Measurements from ENCODE around the gene RALGPS2.

RALGPS2 gene

DNA sequence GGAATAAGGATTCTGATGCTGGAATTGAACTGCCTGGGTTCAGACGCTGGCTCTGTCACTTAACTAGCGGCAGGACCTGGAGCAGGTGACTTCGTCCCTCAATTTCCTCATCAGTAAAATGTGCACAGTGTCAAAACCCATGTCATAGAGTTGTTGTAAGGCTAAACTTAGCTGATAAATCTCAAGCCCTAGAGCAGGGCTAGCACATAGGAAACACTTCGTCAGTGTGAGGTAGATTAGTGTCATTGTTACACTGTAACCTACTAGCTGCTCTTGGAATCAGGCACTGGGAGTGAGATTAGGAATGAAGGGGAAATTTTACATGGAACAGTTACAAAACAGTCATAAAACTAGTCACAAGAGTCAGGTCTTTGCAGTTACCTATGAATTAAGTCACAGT is 202.0 kb downstream of the RALGPS2 start:
- DNase-seq, result no peak

DNA sequence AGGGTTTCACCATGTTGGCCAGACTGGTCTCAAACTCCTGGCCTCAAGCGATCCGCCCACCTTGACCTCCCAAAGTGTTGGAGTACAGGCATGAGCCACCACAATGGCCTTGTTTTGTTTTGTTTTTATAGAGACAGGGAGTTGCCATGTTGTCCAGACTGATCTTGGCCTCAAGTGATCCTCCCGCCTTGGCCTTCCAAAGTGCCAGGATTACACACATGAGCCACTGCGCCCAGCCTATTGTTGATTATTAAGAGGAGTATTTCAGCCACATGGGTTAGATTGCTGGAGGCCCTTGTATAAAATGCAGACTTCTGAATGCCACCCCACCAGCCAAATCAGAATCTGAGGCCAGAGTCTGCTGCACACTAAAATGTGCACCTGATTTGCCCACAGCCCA is 203.0 kb downstream of the RALGPS2 start:
- no peak for DNase-seq

DNA sequence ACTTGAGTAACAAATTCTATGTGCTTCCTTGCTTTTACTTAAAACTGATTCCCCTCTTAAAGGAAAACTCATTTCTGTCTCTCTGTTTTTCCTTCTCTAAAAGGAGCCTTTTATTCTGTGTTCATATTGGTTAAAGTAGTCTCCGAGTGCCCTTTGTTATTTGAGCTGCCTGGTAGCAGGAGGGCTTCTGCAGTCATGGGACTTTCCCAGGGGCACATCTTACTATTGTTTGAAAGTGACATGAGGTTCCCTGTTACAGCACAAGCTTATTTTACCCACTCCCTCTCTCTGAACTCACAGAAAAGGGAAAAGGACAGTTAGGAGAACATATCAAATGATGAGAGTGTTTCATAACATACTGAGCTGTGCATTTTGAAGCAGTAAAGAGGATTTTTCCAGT is 203.9 kb downstream of the RALGPS2 start:
- no peak for DNase-seq

DNA sequence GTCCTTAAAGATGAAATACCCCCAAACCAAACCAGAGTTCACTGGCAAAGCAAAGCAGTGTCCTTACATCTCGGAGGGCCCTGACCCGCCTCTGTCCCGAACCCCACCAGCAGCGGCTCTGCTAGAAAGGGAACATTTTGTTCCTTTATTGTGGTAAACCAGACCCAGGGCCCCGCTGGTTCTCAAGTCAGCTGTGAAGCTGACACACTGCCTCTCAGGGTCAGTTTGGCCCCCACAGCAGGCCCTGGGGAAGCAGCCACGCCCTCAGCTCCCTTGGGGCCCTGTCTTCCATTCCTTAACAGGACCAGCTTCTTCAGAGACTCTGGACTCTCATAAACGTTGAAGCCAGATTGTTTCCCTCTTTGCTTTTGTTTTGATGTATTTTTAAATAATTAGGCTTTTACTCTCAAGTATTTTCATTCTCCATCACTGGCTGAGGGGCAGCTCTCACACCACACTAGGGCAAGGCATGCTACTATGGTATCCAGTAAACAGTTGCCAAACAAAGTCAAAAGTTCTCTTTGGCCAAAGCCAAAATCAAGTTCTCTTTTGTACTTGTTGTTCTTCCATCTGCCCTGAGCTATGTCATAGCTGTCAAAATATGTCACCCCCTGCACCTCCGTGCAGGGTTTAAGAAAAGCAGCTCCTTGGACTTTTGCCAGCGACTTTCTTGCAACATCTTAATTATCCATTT is 207.0 kb downstream of the RALGPS2 start:
- DNase-seq, result no peak

DNA sequence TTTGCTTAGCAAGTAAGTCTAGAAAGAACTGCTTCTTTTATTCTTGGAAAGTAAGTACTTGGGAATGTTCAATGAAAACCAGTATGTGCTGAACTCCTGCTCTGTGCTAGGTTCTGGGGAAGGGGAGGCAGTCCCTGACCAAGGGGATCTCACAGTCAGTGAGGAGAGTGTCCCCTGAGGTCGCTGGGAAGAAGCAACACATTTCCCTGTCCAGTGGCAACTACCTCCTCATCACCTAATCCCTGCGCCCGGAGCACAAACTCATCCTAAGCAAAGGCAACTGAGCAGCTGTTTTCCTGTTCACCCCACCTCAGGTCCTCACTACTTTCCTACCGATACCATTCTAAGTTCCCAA is 207.5 kb downstream of the RALGPS2 start:
- no peak for DNase-seq

DNA sequence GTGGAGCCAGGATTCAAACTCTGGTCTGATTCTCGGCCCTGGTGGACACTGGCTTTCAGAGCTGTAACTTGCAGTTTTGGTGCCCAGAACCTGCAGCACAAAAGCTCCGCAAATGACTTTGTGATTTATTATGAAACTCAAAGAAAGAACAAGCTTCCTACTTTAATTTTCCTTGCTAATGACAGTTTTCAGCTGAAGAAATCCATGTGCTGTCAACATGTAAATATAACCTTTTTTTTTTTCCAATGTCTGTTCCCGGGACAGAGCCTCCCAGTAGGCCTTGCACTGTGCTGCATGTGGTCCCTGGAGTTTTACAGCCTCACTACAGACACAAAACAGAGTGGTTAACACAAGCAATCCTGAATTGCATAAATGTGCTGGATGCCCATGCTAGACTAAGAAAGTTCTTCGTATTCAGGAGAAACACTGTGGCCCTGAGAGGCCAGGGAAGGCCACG is 208.1 kb downstream of the RALGPS2 start:
- no peak for DNase-seq

DNA sequence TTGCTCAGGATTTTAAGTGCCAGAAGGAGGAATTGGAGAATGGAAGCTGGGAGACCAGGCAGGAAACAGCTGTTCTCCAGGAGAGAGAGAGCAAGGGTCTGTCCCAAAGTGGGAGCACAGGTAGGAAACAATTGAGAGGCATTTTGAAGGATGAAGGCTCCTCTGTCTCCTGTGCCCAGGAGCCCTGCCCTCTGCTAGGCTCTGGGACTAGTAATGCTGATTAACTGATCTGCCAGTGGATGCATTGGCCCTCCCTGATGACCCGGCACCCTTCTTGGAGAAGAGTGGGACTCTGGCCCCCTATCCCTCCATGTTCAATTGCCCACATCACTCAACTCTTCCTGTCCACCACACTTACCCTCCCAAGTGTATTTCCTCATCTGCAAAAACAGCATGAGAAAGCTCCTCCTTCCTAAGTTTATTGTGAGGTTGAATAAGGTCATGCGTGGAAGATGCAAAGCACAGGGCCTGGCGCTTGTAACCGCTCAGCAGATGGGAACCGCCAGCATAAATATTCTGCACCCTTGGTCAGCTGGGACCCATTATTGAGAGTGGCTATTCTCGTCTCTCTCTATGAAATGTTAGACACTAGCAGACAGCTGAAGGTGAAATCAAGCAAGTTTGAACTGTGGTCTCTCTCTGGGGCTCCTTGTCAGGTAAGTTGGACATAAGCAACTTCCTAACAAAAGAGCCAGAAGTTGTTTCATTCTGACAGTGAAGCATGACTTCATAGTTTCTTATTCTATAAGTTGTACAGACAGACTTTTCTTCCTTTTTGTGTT is 208.9 kb downstream of the RALGPS2 start:
- no peak for DNase-seq

DNA sequence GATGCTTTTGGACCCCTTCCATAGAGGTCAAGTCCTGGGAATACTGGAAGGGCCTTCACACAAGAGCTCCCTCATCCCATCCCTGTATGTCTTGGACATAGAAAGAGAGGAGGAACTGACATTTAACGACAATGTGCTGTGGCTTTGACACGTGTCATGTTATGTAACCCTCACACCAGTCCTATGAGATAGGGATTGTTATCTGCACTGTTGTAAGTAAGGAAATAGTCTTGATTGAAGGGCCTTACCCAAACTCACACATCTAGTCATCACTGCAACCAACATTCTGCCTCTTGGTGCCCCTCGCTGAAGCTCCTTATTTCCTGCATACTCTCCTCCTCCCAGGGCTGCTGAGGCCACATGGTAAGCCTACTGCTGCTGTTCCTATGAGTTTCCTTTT is 209.5 kb downstream of the RALGPS2 start:
- no peak for DNase-seq

DNA sequence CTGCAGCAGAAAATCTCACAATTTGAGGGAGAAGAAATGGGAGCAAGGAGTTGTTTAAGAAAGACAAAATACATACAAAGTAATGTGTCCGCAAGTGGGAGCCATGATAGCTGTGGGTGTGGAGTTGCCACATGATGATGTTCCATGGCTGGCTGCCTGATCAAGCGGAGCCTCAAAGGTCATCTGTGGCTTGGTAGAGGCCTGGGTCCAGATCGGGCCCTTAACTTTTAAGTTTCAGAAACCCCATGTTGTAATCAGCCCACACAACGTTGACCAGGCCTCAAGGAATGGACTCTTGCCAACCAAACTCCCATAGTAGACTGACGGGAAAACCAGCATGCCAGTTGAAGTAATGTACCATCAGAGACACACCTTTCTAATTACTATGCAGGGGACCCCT is 210.6 kb downstream of the RALGPS2 start:
- no peak for DNase-seq

DNA sequence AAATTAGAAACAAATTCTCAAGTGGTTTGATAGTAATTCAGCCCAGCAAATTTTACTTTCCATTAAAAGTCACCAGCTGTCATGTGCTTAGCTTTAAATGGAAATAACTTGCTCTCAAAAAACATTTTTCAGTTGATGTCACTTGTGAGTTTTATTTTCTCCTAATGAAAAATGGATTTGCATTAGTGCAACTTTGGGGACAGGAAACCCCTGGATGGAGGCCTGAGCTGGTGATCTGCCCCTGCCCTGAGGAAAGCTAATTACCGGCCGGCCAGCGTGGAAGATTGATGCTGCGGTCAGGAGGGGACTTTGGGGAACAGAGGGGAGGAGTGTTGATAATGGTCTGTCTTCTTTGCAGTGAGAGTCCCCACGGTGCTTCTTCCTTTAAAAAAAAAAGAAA is 212.7 kb downstream of the RALGPS2 start:
- no peak for DNase-seq

DNA sequence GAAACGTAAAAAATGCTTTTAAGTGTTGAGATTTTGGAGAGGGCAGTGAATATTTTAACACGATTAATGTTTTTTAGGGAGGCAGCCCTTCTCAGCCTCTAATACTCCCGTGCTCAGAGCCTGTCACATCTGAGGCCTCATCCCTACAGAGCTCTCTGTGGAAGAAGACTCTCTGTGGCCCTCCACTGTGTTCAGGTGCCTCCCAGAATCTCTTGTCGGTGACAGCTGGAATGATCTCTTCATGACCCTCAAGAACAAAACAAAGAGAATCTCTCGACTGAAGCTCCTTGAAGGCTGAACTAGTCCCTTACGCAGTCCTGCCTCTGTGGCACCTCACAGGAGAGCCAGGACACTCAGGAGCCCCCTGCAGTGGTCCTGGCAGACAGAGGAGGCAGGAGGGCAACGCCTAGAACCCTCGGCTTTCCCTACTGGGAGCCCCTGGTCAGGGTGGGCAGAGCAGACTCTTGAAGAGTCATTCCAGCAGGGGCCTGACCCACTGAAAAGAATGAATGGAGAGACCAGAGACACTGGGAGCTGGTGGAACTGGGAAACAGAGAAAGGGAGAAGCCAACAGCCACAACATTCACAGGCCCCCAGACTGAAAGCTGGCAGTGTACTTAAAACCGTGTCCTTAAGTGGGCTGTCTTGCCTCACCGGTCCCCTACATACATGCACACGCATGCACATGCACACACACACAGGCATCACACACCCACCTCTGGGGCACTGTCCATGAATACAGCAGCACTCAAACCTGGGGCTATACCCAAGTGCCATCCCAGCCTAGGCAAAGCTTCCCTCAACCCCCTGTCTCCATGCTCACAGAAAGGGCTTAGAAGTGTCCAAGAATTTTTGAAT is 213.3 kb downstream of the RALGPS2 start:
- DNase-seq, result no peak

DNA sequence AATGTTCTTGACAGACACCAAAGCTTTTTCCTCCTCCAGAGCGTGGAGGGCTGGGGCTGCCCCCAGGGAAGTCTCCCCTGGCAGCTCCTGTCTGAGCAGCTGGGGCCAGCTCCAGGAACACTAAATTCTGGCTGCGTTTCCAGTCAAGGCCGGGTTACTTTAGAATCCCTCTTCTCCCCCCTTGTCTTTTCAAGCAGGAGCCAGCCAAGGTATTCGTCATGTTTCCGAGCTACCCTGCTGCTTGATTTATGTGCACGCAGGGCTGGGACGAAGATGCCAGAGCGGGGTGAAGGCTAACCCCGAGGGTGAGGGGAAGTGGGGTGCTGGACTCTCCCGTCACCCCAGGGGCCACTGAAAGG is 213.9 kb downstream of the RALGPS2 start:
- no peak for DNase-seq

DNA sequence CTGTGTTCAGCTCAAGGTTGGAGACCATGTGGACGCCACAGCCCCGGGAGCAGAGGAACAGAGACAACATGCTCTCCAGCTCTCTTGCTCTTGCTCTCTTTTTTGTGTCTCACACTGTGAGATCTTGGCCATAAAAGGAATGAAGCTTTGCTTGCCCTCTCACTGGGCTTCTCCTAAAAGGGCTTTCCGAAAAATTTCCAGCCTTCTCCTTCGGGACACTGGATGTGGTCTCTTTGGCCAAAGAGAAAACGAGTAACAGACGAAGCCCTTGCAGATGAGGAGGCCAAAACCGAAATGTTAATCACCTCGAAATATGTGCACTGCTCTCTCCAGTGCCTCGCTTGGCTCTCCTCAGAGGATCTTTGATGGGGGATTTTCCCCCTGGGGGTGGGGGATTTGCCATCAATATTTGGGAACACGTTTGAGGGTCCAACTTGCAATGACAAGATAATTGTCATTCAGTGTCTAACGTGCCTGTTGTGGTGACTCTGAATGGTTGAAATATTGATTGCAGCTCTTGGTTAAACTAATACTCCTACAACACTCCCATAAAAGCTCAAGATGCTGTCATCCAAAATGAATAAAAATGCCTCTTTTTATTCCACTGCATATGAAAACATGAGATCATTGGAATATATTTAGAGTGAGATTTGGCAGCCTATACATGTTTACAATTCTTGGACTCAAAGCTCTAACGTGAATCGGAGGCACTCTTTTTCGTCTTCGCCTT is 214.5 kb downstream of the RALGPS2 start:
- no peak for DNase-seq

DNA sequence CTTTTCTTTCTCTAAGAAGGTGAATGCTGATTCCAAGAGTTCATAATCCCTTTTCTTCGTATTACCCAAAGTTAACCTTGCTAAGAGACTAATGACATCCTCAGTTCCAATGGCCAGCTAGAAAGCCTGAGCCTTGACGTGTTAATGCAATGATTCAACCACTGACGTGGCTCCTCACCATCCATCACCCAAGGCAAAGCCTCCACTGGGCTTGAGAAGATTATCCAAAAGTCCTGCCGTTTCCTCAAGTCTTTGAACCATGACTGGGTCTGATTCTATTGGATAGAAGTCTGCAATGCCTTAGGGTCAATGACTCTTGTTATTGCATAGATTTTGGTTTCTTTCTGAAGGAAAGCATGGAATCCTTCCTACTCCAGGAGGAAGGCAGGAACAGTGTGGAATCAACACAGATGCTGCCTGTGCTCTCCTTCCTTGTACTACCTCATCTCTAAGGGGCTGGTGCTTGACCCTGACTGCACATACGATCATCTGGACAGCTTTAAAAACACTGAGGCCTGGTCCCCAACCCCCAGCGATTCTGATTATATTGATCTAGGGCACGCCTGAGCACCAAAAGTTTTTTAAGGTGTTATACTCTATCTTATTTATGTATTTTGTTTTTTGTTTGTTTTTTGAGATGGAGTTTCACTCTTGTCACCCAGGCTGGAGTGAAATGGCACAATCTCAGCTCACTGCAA is 215.2 kb downstream of the RALGPS2 start:
- DNase-seq, result no peak

DNA sequence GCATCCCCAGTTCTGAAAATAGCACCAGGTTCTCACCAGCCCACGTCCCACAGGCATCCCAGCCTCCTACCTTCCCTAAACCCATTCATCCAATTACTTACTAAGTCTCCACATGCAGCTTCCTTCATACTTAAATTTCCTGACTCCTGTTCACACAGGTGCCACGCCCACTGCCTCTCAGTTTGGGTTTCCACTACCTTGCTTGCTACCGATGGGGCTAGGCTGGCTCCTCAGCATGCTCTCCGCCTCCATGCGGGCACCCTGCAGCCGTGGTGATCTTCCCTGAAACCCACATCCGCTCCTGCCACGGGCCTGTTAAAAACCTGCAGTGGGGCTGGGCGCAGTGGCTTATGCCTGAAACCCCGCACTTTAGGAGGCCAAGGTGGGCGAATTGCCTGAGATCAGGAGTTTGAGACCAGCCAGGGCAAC is 216.2 kb downstream of the RALGPS2 start:
- DNase-seq, result no peak

DNA sequence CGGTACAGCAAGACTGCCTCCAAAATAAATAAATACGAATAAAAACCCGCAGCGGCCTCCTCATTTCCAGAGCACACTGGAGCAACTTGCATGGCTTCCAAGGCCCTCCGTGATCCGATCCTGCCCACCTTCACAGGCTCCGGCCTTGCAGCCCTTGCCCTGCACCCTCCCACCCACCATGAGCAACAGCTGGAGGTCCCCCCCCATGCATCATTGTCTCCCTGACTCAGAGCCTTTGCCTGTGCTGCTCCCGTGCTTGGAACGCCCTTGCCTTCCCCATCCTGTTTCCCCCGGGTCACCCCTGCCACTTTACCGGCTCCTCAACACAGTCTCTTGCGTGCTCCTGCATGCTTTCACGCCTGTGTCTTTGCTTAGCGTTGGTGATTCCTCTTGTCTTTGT is 216.8 kb downstream of the RALGPS2 start:
- no peak for DNase-seq

DNA sequence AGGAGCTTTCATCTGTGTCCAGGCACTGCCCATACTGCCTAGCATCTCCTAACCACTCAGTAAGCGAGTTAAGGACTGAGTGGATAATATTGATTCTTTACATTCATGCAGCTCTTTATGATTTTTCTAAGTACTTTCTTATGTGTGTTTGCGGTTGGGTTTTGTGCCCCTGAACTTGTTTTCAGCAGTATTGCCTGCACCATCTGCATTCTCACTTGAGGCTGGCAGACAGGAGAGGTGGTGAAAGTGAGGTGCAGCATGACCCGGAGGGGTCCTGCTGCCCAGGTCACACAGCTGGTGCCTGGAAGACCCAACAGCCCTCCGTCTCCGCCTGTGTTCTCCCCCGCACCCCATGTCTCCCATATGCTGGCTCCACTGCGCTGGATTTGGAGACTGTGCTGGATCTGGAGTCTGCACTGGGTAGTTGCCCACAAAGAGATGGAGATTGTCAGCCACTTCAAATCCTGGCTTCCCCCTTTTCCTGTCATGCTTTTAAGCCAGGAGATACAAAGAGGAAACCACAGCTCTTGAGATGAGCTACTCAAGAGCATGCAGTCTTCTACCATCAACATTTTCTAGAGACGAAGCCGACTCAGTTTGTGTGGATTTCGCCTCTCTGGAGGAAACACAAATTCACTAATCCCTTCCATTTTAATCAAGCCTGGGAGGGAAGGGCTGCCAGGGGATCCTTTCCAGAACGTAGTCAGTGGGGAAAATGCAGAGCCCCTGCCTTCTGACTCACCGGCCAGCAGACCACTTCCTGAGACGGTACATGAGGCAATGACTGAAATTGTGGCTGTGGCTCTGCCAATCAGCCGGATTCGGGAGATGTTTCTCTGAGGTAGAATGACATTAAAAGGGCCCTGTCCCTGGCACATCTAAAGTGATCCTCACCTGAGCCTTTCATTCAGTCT is 217.5 kb downstream of the RALGPS2 start:
- no peak for DNase-seq

DNA sequence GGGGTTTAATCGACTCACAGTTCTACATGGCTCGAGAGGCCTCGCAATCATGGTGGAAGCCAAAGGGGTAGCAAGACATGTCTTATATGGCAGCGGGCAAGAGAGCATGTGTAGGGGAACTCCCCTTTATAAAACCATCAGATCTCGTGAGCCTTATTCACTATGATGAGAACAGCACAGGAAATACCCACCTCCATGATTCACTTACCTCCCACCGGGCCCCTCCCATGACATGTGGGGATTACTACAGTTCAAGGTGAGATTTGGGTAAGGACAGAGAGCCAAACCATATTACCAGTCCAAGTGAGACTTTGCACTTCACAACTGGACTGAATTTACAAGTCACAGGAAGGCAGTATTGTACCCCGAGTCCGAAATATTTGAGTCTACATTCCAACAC is 219.7 kb downstream of the RALGPS2 start:
- DNase-seq, result no peak

DNA sequence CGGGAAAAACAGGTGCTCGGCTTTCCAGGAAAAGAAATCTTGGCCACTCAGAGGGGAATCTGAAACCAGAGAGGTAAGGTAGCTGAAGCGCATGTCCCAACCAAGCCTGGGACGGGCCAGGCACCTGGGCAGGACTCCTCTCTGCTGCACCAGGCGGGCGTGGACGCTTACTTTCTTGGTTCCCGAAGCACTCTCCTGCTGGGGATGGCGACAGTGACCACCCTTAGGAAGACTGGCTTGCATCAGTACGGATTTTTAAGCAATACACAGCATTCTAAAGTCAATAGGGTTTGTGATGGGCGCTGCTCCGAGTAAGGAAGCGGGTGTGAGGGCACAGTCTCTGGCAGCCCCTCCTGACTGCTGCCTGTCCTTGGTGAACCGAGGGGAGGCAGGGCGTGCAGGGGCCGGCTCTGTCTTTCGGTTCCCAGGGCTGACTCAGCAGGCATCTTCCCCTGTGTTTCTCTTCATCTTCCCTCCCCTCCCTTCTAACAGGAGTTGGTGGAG is 220.8 kb downstream of the RALGPS2 start:
- no peak for DNase-seq

DNA sequence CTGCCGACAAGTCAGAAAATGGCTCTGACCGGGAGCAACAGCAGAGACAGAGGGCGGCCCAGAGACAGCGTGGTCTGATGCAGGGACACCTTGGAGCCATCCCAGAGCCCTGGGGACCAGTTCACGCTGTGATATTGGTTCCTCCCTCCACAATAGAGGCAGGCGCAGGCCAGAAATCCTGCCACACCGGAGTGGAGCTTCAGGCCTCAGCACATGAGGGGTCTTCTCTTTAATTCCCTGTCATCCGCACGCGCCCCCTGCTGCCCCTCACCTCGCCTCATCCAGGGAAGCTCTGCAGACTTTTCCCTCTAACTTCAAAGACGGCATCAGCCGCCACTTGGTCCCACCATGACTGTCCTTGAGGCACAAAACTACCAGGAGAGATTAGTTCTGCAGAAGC is 221.4 kb downstream of the RALGPS2 start:
- no peak for DNase-seq
